Measurements from ENCODE around the gene DOK7.
"Not testable (repeated sequence)": the region's sequence is repeated elsewhere in the genome, so short reads cannot be mapped to it uniquely, and the experiment has no call there.

Gene DOK7

GRCh38 chr4:3442959-3443749 lies 20.0 kb upstream of the DOK7 start:
- peak; percentile 49 to 50 for DNase-seq (ENCODE audit: low read depth in 1 of 2, low spot score in 1 of 2)

GRCh38 chr4:3443750-3444309 lies 19.3 kb upstream of the DOK7 start:
- DNase-seq (ENCODE audit: low read depth in 1 of 2, low spot score in 1 of 2), result no peak

- no peak for DNase-seq (ENCODE audit: low read depth in 1 of 2, low spot score in 1 of 2)
Observed at GRCh38 chr4:3444351-3445110, 18.6 kb upstream of the DOK7 start.

GRCh38 chr4:3445111-3445820 lies 17.8 kb upstream of the DOK7 start:
- DNase-seq (ENCODE audit: low read depth in 1 of 2, low spot score in 1 of 2), result no peak

GRCh38 chr4:3445829-3446545 lies 17.1 kb upstream of the DOK7 start:
- DNase-seq (ENCODE audit: low read depth in 1 of 2, low spot score in 1 of 2), result no peak

- DNase-seq (ENCODE audit: low read depth in 1 of 2, low spot score in 1 of 2), result no peak
Observed at GRCh38 chr4:3446631-3447320, 16.3 kb upstream of the DOK7 start.

GRCh38 chr4:3447431-3448395 lies 15.4 kb upstream of the DOK7 start:
- DNase-seq (ENCODE audit: low read depth in 1 of 2, low spot score in 1 of 2), result no peak

GRCh38 chr4:3449047-3449573 lies 14.0 kb upstream of the DOK7 start:
- no peak for DNase-seq (ENCODE audit: low read depth in 1 of 2, low spot score in 1 of 2)

GRCh38 chr4:3449574-3450534 lies 13.3 kb upstream of the DOK7 start:
- DNase-seq (ENCODE audit: low read depth in 1 of 2, low spot score in 1 of 2), result no peak

GRCh38 chr4:3450643-3451042 lies 12.5 kb upstream of the DOK7 start:
- DNase-seq (ENCODE audit: low read depth in 1 of 2, low spot score in 1 of 2), result no peak

GRCh38 chr4:3451956-3452355 lies 11.2 kb upstream of the DOK7 start:
- no peak for DNase-seq (ENCODE audit: low read depth in 1 of 2, low spot score in 1 of 2)

- no peak for DNase-seq (ENCODE audit: low read depth in 1 of 2, low spot score in 1 of 2)
Observed at GRCh38 chr4:3452376-3452775, 10.7 kb upstream of the DOK7 start.

GRCh38 chr4:3455596-3455995 lies 7.5 kb upstream of the DOK7 start:
- DNase-seq (ENCODE audit: low read depth in 1 of 2, low spot score in 1 of 2), result not testable (repeated sequence)

GRCh38 chr4:3458371-3458770 lies 4.7 kb upstream of the DOK7 start:
- DNase-seq (ENCODE audit: low read depth in 1 of 2, low spot score in 1 of 2), result no peak

- not testable (repeated sequence) for DNase-seq (ENCODE audit: low read depth in 1 of 2, low spot score in 1 of 2)
Observed at GRCh38 chr4:3459156-3459555, 4.0 kb upstream of the DOK7 start.

GRCh38 chr4:3460926-3461325 lies 2.2 kb upstream of the DOK7 start:
- DNase-seq (ENCODE audit: low read depth in 1 of 2, low spot score in 1 of 2), result no peak

- DNase-seq (ENCODE audit: low read depth in 1 of 2, low spot score in 1 of 2), result no peak
Observed at GRCh38 chr4:3461515-3462291, 1.4 kb upstream of the DOK7 start.
